WI38 (cell line): ENCODE measurements around the gene ITPKB.
A peak's percentile ranks its signal among the peaks of the same experiment; 100 is the strongest.

Experiments
- H3K4me3 ChIP-seq: 2 replicates; pipeline ENCODE4 v1.5.1; 2011; ENCODE audit warnings: low read depth, mild to moderate bottlenecking, control low read depth, low read length
- TF ChIP-seq, protein P1 (sequence below): IDR thresholded peaks from 2 replicates; pipeline ENCODE4 v1.5.1; 2012; ENCODE audit warnings: low read depth, mild to moderate bottlenecking, control low read depth, low read length

ITPKB gene

GRCh38 chr1:226738995-226739695 is at the start of gene ITPKB:
TSS of gene ITPKB (minus strand) at chr1:226739282. CDS start at chr1:226737458, 1,824 bp downstream.
- peak within 1 kb of the TSS; percentile 62 for H3K4me3 ChIP-seq
- TF ChIP-seq, protein P1, sequence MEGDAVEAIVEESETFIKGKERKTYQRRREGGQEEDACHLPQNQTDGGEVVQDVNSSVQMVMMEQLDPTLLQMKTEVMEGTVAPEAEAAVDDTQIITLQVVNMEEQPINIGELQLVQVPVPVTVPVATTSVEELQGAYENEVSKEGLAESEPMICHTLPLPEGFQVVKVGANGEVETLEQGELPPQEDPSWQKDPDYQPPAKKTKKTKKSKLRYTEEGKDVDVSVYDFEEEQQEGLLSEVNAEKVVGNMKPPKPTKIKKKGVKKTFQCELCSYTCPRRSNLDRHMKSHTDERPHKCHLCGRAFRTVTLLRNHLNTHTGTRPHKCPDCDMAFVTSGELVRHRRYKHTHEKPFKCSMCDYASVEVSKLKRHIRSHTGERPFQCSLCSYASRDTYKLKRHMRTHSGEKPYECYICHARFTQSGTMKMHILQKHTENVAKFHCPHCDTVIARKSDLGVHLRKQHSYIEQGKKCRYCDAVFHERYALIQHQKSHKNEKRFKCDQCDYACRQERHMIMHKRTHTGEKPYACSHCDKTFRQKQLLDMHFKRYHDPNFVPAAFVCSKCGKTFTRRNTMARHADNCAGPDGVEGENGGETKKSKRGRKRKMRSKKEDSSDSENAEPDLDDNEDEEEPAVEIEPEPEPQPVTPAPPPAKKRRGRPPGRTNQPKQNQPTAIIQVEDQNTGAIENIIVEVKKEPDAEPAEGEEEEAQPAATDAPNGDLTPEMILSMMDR = no peak

DNA sequence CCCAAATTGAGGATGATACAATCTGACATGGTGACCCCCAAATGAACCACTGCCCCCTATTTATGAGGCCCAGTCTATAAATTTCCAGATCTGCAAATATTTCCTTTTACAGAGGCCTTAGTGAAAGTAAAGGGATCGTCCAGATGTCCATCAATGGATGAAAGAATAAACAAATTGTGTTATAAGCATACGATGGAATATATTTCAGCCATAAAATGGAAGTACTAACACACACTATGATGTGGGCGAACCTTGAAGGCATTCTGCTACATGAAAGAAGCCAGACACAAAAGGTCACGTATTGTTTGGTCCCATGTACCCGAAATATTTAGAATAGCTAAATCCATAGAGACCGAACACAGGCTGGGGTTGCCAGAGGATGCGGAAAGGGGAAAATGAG is 48.6 kb upstream of the ITPKB start:
- TF ChIP-seq, protein P1 = no peak
- H3K4me3 ChIP-seq = no peak overlapping the region

DNA sequence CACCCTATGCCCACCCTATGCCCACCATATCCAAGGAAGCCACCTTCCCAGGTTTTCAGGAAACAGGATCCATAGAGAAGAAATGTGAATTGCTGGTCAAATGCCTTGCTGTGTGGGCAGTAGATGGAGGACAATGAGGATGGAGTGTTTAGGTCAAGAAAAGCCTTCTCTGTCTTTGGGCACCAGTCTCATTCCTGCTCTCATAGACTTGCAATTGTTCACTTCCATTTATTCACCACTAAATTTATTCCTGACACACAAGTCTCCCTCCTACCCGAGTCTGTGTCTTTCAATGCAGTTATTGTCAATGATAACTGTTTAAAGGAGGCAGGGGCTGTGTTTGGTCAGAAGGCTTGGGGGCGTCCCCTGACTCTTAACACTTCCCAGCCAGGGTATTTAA is 48.0 kb upstream of the ITPKB start:
- TF ChIP-seq, protein P1 = no peak
- H3K4me3 ChIP-seq = no peak overlapping the region

DNA sequence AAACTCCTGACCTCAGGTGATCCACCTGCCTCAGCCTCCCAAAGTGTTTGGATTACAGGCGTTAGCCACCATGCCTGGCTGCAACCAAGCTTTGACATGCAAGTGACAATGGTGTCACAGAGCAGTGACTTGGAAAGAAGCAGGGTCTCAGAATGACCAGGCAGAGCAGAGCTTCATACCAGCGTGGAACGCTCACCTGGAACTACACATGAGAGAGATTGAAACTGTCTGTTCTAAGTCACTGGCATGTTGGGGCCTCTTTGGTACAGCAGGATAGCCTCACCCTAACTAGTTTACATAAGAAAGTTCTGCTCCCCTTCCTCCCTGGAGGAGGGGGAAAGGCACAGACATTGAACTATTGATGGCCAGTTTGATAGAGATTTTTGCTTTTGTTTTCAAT is 47.5 kb upstream of the ITPKB start:
- H3K4me3 ChIP-seq = no peak overlapping the region
- TF ChIP-seq, protein P1 = no peak

- H3K4me3 ChIP-seq = no peak overlapping the region
- TF ChIP-seq, protein P1 = no peak
Measured at GRCh38 chr1:226785805-226786204, 46.7 kb upstream of the ITPKB start.

DNA sequence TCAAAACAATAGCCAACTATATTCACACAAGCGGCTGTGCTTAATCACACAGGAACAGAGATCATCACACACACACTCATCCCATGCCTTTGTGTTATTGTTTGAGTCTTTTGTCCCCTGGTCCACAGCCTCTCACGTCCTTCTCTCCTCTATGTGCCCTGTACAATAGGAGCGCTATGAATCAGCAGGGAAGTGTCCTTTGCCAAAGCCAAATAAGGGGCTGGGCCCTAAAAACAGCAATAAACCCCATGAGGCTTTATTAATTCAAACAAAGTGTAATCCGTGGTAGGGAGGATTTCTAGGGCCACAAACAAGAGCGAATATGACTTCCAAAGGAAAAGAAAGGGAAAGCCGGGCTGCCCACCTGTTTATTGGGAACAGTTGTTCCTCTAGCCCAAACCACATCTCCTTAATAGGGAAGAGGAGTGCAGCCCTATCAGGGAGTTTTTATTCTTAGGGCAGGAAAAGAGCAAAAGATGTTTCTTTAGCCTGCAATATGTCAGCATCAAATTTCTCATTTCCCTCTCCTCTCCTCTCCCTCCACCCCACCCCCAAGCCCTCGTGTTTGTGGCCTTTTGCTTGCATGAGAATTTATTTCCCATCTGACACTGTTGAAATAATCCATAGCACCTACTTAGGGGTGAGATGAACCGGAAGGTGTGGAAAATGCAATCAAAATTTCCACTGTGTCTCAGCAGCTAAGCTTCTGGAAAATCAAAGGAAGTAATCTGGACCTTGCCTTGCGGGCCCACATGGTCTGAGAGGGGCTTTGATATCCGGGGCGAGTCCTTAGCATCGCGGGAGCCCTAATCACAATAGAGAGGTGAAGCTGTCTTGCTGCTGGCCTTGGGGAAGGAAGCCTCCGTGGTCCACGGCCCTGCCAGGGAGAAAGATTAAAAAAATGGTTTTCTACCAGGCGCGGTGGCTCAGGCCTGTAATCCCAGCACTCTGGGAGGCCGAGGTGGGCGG is 45.3 kb upstream of the ITPKB start:
- no peak overlapping the region for H3K4me3 ChIP-seq
- TF ChIP-seq, protein P1 = no peak
